IMR-90 (cell line): ENCODE results near the gene NTRK3. TPM values are rescaled to one million over a fixed set of nuclear protein-coding genes. Genes with fewer than 3 reads are reported as not detected.

Source experiments
- ATAC-seq: fragments of 200-7000 bp; cut with Tn5 transposase; 2 replicates; pipeline ENCODE4 v1.9.1; 2020; ENCODE audit warnings: low read depth, mild to moderate bottlenecking, moderate library complexity
- BruUV-seq: library from RNA; stranded (reverse); fragments of 400-500 nt; replicated peaks from 2 replicates; lab custom pipeline; 2021; lab: Mats Ljungman, UMichigan
- CTCF ChIA-PET: fragments of 300-600 bp; formaldehyde crosslinking; extraction: SDS; loops from one replicate; lab custom pipeline; 2021; ENCODE audit warnings: antibody characterized with exemption; lab: Yijun Ruan, JAX
- POLR2A ChIA-PET: fragments of 300-600 bp; sonication (Branson Sonifier 250); formaldehyde crosslinking; loops from one replicate; lab custom pipeline; 2022; ENCODE audit warnings: antibody characterized with exemption; ENCODE audit not compliant: unreplicated experiment; lab: Charles Lee
- DNase-seq: peaks from one replicate; pipeline ENCODE4 v3.0.0; 2013
- H2AFZ ChIP-seq: replicated peaks from 2 replicates; pipeline ENCODE3; 2013; ENCODE audit warnings: low read length, mild to moderate bottlenecking; ENCODE audit not compliant: poor library complexity
- H2AK5ac ChIP-seq: 2 replicates; pipeline ENCODE4 v1.6.1; 2013; ENCODE audit warnings: low read depth, low read length, inconsistent platforms
- H2AK9ac ChIP-seq: replicated peaks from 2 replicates; pipeline ENCODE3; 2013; ENCODE audit warnings: mild to moderate bottlenecking, low read depth, low read length, moderate library complexity; ENCODE audit not compliant: poor library complexity
- H2BK120ac ChIP-seq: 2 replicates; pipeline ENCODE4 v1.6.1; 2013; ENCODE audit warnings: low read depth, low read length, inconsistent platforms
- H2BK15ac ChIP-seq: 3 replicates; pipeline ENCODE4 v1.6.1; 2013; ENCODE audit warnings: low read depth, low read length, inconsistent platforms
- H2BK20ac ChIP-seq: 2 replicates; pipeline ENCODE4 v1.6.1; 2013; ENCODE audit warnings: low read depth, mild to moderate bottlenecking, inconsistent platforms, low read length, moderate library complexity
- H2BK5ac ChIP-seq: 2 replicates; pipeline ENCODE4 v1.6.1; 2013; ENCODE audit warnings: mild to moderate bottlenecking, low read depth, low read length, inconsistent platforms; ENCODE audit not compliant: poor library complexity, severe bottlenecking
- H3K14ac ChIP-seq: replicated peaks from 2 replicates; pipeline ENCODE4 v1.6.1; 2013; ENCODE audit warnings: low read depth, low read length, inconsistent platforms
- H3K18ac ChIP-seq: 2 replicates; pipeline ENCODE4 v1.6.1; 2013; ENCODE audit warnings: low read depth, low read length, control low read depth
- H3K23ac ChIP-seq: 2 replicates; pipeline ENCODE4 v1.6.1; 2013; ENCODE audit warnings: low read depth, low read length, inconsistent platforms
- H3K27ac ChIP-seq: 2 replicates; pipeline ENCODE4 v1.5.1; 2013; ENCODE audit warnings: mild to moderate bottlenecking, control low read depth, low read length; ENCODE audit not compliant: insufficient read depth
- H3K27me3 ChIP-seq: 2 replicates; pipeline ENCODE4 v1.6.1; 2013; ENCODE audit warnings: low read length; ENCODE audit not compliant: control insufficient read depth, insufficient read depth
- H3K36me3 ChIP-seq: 2 replicates; pipeline ENCODE4 v1.6.1; 2013; ENCODE audit warnings: low read length, mixed read lengths; ENCODE audit not compliant: control insufficient read depth, insufficient read depth
- H3K4ac ChIP-seq: 2 replicates; pipeline ENCODE4 v1.6.1; 2013; ENCODE audit warnings: low read depth, low read length, inconsistent platforms
- H3K4me1 ChIP-seq: 2 replicates; pipeline ENCODE4 v1.6.1; 2013; ENCODE audit warnings: low read length, mixed read lengths; ENCODE audit not compliant: control insufficient read depth, insufficient read depth
- H3K4me2 ChIP-seq: 2 replicates; pipeline ENCODE4 v1.6.1; 2013; ENCODE audit warnings: low read depth, mild to moderate bottlenecking, control low read depth, low read length, moderate library complexity
- H3K4me3 ChIP-seq: 2 replicates; pipeline ENCODE4 v1.5.1; 2013; ENCODE audit warnings: low read depth, mild to moderate bottlenecking, control low read depth, low read length, moderate library complexity; ENCODE audit not compliant: insufficient read depth
- H3K56ac ChIP-seq: 2 replicates; pipeline ENCODE4 v1.6.1; 2013; ENCODE audit warnings: low read length, inconsistent platforms; ENCODE audit not compliant: insufficient read depth; ENCODE audit errors: extremely low read depth
- H3K79me1 ChIP-seq, 2 experiments: 2 replicates each; pipeline ENCODE4 v1.6.1; 2013; ENCODE audit warnings: low read length in 2 of 2, inconsistent platforms in 1 of 2, low read depth in 1 of 2
- H3K9ac ChIP-seq: 2 replicates; pipeline ENCODE4 v1.6.1; 2013; ENCODE audit warnings: low read depth, low read length, control low read depth
- H3K9me1 ChIP-seq: 2 replicates; pipeline ENCODE4 v1.6.1; 2013; ENCODE audit warnings: low read length, inconsistent platforms; ENCODE audit not compliant: insufficient read depth
- H3K9me3 ChIP-seq: 2 replicates; pipeline ENCODE4 v1.6.1; 2013; ENCODE audit warnings: low read length; ENCODE audit not compliant: control insufficient read depth, insufficient read depth
- H4K20me1 ChIP-seq: 2 replicates; pipeline ENCODE4 v1.6.1; 2013; ENCODE audit warnings: low read length, inconsistent platforms; ENCODE audit not compliant: insufficient read depth
- H4K5ac ChIP-seq: 2 replicates; pipeline ENCODE4 v1.6.1; 2013; ENCODE audit warnings: mild to moderate bottlenecking, low read depth, low read length, control low read depth
- H4K8ac ChIP-seq, 2 experiments: 2 replicates each; pipeline ENCODE4 v1.6.1; 2013; ENCODE audit warnings: low read depth in 2 of 2, low read length in 2 of 2, control low read depth in 1 of 2, inconsistent platforms in 1 of 2
- H4K91ac ChIP-seq: 2 replicates; pipeline ENCODE4 v1.6.1; 2013; ENCODE audit warnings: low read depth, low read length, inconsistent platforms; ENCODE audit not compliant: insufficient read depth
- BHLHE40 ChIP-seq: fragments of 150-350 bp; IDR thresholded peaks from 2 replicates; pipeline ENCODE4 v1.6.1; 2016; ENCODE audit warnings: mild to moderate bottlenecking, low read depth, low read length
- CEBPB ChIP-seq: IDR thresholded peaks from 2 replicates; pipeline ENCODE4 v1.6.1; 2012; ENCODE audit warnings: low read depth, low read length, improper control_type of control experiment
- CHD1 ChIP-seq: IDR thresholded peaks from 2 replicates; pipeline ENCODE4 v1.6.1; 2012; ENCODE audit warnings: low read depth, low read length, improper control_type of control experiment
- ELK1 ChIP-seq: fragments of 150-350 bp; IDR thresholded peaks from 2 replicates; pipeline ENCODE4 v1.6.1; 2016; ENCODE audit warnings: low read depth, mild to moderate bottlenecking, low read length, moderate library complexity, borderline replicate concordance
- FOS ChIP-seq: fragments of 150-350 bp; IDR thresholded peaks from 2 replicates; pipeline ENCODE4 v1.6.1; 2016; ENCODE audit warnings: low read depth, low read length
- MAFK ChIP-seq: IDR thresholded peaks from 2 replicates; pipeline ENCODE4 v1.6.1; 2012; ENCODE audit warnings: low read depth, low read length, improper control_type of control experiment
- MAZ ChIP-seq: IDR thresholded peaks from 2 replicates; pipeline ENCODE4 v1.6.1; 2012; ENCODE audit warnings: low read depth, mild to moderate bottlenecking, low read length, improper control_type of control experiment, moderate library complexity, borderline replicate concordance
- MXI1 ChIP-seq: IDR thresholded peaks from 2 replicates; pipeline ENCODE4 v1.6.1; 2012; ENCODE audit warnings: low read depth, mild to moderate bottlenecking, low read length, moderate library complexity, borderline replicate concordance
- NFE2L2 ChIP-seq: fragments of 150-350 bp; IDR thresholded peaks from 2 replicates; pipeline ENCODE4 v1.6.1; 2016; ENCODE audit warnings: low read depth, mild to moderate bottlenecking, low read length
- POLR2A ChIP-seq: IDR thresholded peaks from 2 replicates; pipeline ENCODE4 v1.6.1; 2012; ENCODE audit warnings: mild to moderate bottlenecking, low read depth, low read length
- RAD21 ChIP-seq: IDR thresholded peaks from 2 replicates; pipeline ENCODE4 v1.6.1; 2012; ENCODE audit warnings: low read length, improper control_type of control experiment
- RCOR1 ChIP-seq: IDR thresholded peaks from 2 replicates; pipeline ENCODE4 v1.6.1; 2012; ENCODE audit warnings: mild to moderate bottlenecking, low read length, improper control_type of control experiment; ENCODE audit not compliant: insufficient replicate concordance
- RFX5 ChIP-seq: IDR thresholded peaks from 2 replicates; pipeline ENCODE4 v1.8.0; 2012; ENCODE audit warnings: low read depth, mild to moderate bottlenecking, low read length, moderate library complexity
- SMC3 ChIP-seq: fragments of 150-350 bp; IDR thresholded peaks from 2 replicates; pipeline ENCODE4 v1.6.1; 2016; ENCODE audit warnings: low read depth, mild to moderate bottlenecking, antibody characterized with exemption, low read length, moderate library complexity
- WGBS, 2 experiments: methylation state at CpG; one replicate each; pipeline versions ENCODE4 v1.1.5 to v1.1.7; 2013; ENCODE audit warnings: missing lambda C conversion rate in 2 of 2; ENCODE audit not compliant: insufficient read length in 1 of 2; ENCODE audit errors: extremely low coverage in 2 of 2; 5-methylcytosine and 5-hydroxymethylcytosine counted together
- dilution Hi-C: fragments of 300-500 bp; cut with HindIII; formaldehyde crosslinking; loops from one replicate; pipeline ENCODE4 v1.14.3; 2018; ENCODE audit warnings: low sequenced_read_pairs; ENCODE audit not compliant: unreplicated experiment
- in situ Hi-C: fragments of 300-500 bp; cut with MboI; formaldehyde crosslinking; loops from 3 replicates; pipeline ENCODE4 v1.14.3; 2019; ENCODE audit warnings: low sequenced_read_pairs, inconsistent platforms, mixed read lengths
- intact Hi-C: fragments of 100-400 bp; cut with micrococcal nuclease; formaldehyde crosslinking; loops from 2 replicates; pipeline ENCODE4 v1.10.0; 2022
- polyA plus RNA-seq, 3 experiments: library from polyadenylated mRNA; depleted of rRNA; stranded (reverse); fragments of >200 nt; gene quantifications; 2 replicates each; pipeline ENCODE4 v1.2.3, GENCODE V29; 2012; ENCODE audit warnings: low replicate concordance in 1 of 3
- total RNA-seq: library from RNA; depleted of rRNA; stranded (reverse); fragments of >200 nt; gene quantifications from 2 replicates; pipeline ENCODE4 v1.2.3, GENCODE V29; 2012

The NTRK3 gene
- total and polyA plus RNA-seq, 2 of the 4 experiments (the other 2 are of a cell fraction): under 0.01 to 0.15 TPM

- H3K4ac ChIP-seq: no peak overlapping the region
- H4K20me1 ChIP-seq: no peaks in the 10 kb centered on the region
- H3K27me3 ChIP-seq: no peaks in the 10 kb centered on the region
- no peak overlapping the region for H3K56ac ChIP-seq
- in situ Hi-C loops: no loop called here
- no peak overlapping the region for H2BK20ac ChIP-seq
- TF ChIP-seq RCOR1 (no peak), FOS (no peak), SMC3 (no peak), ELK1 (no peak), POLR2A (no peak), BHLHE40 (no peak), RAD21 (no peak), CEBPB (no peak), NFE2L2 (no peak), MAZ (no peak), CHD1 (no peak), MXI1 (no peak), MAFK (no peak), RFX5 (no peak)
- CTCF ChIA-PET: no interaction called here
- H3K9me1 ChIP-seq: no peaks in the 10 kb centered on the region
- no peak overlapping the region for H2AK9ac ChIP-seq
- H3K14ac ChIP-seq: no peak overlapping the region
- no TSS peak for BruUV-seq
- no peak overlapping the region for H4K5ac ChIP-seq
- WGBS, 2 experiments: no CpG with 5 or more reads among the region's 3 CpGs
- H3K23ac ChIP-seq: no peak overlapping the region
- H3K36me3 ChIP-seq: no peaks in the 10 kb centered on the region
- H3K4me1 ChIP-seq: no peaks in the 10 kb centered on the region
- ATAC-seq (no peak), DNase-seq (no peak)
- H4K91ac ChIP-seq: no peak overlapping the region
- no peak overlapping the region for H2BK120ac ChIP-seq
- H2BK5ac ChIP-seq: no peak overlapping the region
- no peak overlapping the region for H3K4me3 ChIP-seq
- no peak overlapping the region for H3K27ac ChIP-seq
- H3K79me1 ChIP-seq: no peaks in the 10 kb centered on the region
- H2BK15ac ChIP-seq: no peak overlapping the region
- no peak overlapping the region for H2AFZ ChIP-seq
- H3K18ac ChIP-seq: no peak overlapping the region
- POLR2A ChIA-PET: no interaction called here
- H3K4me2 ChIP-seq: no peak overlapping the region
- dilution Hi-C loops: no loop called here
- H3K9me3 ChIP-seq: peaks cover 5% of the 10 kb centered on the region
- intact Hi-C loops: no loop called here
- H2AK5ac ChIP-seq: no peak overlapping the region
- H3K9ac ChIP-seq: no peak overlapping the region
- H4K8ac ChIP-seq: no peak overlapping the region
Measured at GRCh38 chr15:87947560-87947959, 309.0 kb downstream of the NTRK3 start.
